ENCODE data around the gene CALR3. TPM values are rescaled to one million over a fixed set of nuclear protein-coding genes. Genes with fewer than 3 reads are reported as not detected.
A peak's percentile ranks its signal among the peaks of the same experiment; 100 is the strongest.

Gene CALR3
- total and polyA plus RNA-seq, 2 of the 13 experiments (the other 11 are each of a cell fraction or from before 2014, with no cell fraction given), result not detected

DNA sequence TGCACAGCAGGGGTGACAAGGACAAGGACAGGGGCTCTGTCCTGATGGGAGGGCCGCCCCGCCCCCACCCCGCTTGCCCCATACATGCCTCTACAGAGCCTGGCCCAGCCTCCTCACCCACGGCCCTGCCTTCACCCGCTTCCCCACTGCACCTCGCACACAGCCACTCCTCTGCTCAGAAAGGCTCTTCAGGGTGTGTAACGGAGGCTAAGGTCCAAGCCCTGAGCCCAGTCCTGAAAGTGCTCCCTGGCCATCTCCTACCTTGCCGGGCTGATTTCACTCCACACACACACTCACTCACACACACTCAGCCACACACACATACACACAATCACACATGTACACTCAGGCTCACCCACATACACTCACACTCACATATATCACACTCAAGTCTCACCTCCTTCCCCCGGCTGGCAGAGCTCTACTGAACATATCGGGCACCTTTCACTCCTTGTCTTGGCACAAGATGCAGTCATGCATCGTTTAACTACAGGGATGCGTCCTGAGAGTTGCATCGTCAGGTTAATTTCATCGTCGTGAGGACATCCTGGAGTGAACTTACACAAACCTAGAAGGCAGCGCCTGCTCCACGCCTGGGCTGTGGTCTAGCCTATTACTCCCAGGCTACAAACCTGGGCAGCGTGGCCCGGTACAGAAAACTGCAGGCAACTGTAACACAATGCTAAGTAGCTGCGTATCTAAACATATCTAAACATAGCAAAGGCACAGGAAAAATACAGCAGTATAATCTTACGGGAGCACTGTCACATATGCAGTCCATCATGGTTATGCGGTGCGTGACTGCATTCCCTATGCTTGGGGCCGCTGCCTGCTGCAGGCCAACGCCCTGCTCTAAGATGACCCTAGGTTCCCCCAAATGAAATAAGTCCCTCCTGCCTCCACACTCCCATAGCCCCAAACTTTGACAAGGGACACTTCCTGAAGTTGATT, 37.3 kb downstream of the CALR3 start (continued):
- no peak for TF ChIP-seq HIC2 (CRISPR knock-in tag; IDR thresholded peaks at IDR 0.05; ENCODE audit: low read depth)

- no TSS peak for BruUV-seq (replicated peaks)
- H3K27me3 ChIP-seq (ENCODE audit: control insufficient read depth in 1 of 2, insufficient read depth in 2 of 2, low read length in 2 of 2), result no peaks in the 10 kb centered on the region
- peak overlapping the region; percentile 50 for H3K27ac ChIP-seq (ENCODE audit: extremely low read length, insufficient read depth, low read length)
- no peak for DNase-seq (ENCODE audit: low spot score)
- peak; percentile 49 for ATAC-seq
- peaks cover 9% of the 10 kb centered on the region; the same call in 1 of the 2 replicates for H4K20me1 ChIP-seq (ENCODE audit: insufficient read depth, low read length)
- H3K9ac ChIP-seq (ENCODE audit: insufficient read depth, low read depth, low read length), result peak overlapping the region; percentile 26
- in situ Hi-C loops (cut with HindIII; ENCODE audit: extremely low pct_ligation_motif_present, low pct_unique_long_range_greater_than_20kb) (no loop called here), intact Hi-C loops (cut with micrococcal nuclease; ENCODE audit: unreplicated experiment) (no loop called here)
- 20% methylated on average over 6 of the region's 8 CpGs for WGBS (ENCODE audit: low lambda C conversion rate)
- H3K4me2 ChIP-seq (ENCODE audit: low read depth, low read length), result peak overlapping the region; percentile 72
- H3K4me3 ChIP-seq (replicated peaks in 1 of 3; ENCODE audit: insufficient read depth in 1 of 3, low read depth in 2 of 3, low read length in 3 of 3), result peak overlapping the region in 2 of 3 experiments; percentile 8 to 61; a peak in 3 of 6 replicates
- TF ChIP-seq ISX (CRISPR knock-in tag; conservative IDR thresholded peaks at IDR 0.05), result no peak
- TF ChIP-seq HOXA9 (CRISPR knock-in tag; IDR thresholded peaks at IDR 0.05; ENCODE audit: borderline replicate concordance), result 0 out of 2 replicates have a peak, but pooled peaks have one; percentile 41
- peak; percentile 38; the same call in 1 of the 2 replicates for TF ChIP-seq NR0B2 (CRISPR knock-in tag; IDR thresholded peaks at IDR 0.05)
- TF ChIP-seq BCL3 (CRISPR knock-in tag; IDR thresholded peaks at IDR 0.05), result 0 out of 2 replicates have a peak, but pooled peaks have one; percentile 2
- TF ChIP-seq ZFX (CRISPR knock-in tag; IDR thresholded peaks at IDR 0.05; ENCODE audit: low read depth), result peak; percentile 15; the same call in 1 of the 2 replicates
- no peak for TF ChIP-seq ZNF788 (CRISPR knock-in tag; IDR thresholded peaks at IDR 0.05; ENCODE audit: borderline replicate concordance)
- TF ChIP-seq STAT5B (CRISPR knock-in tag; IDR thresholded peaks at IDR 0.05), result no peak
- TF ChIP-seq TFAP4 (IDR thresholded peaks at IDR 0.05; ENCODE audit: borderline replicate concordance, low read depth), result no peak
- TF ChIP-seq THAP11 (CRISPR knock-in tag; IDR thresholded peaks at IDR 0.05), result no peak
- TF ChIP-seq, protein P1, sequence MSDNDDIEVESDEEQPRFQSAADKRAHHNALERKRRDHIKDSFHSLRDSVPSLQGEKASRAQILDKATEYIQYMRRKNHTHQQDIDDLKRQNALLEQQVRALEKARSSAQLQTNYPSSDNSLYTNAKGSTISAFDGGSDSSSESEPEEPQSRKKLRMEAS (IDR thresholded peaks at IDR 0.05), result 0 out of 2 replicates have a peak, but pooled peaks have one; percentile 2
- no peak overlapping the region for H2AFZ ChIP-seq (ENCODE audit: low read length)
- peaks cover 61% of the 10 kb centered on the region for H3K4me1 ChIP-seq (ENCODE audit: insufficient read depth, low read length)
- H3K9me3 ChIP-seq (ENCODE audit: low read length), result no peaks in the 10 kb centered on the region
- peaks cover 91% of the 10 kb centered on the region for H3K79me2 ChIP-seq (ENCODE audit: insufficient read depth, low read length)
- peaks cover 1 to 3% of the 10 kb centered on the region in 2 experiments; a peak in 1 of 5 replicates for H3K36me3 ChIP-seq (replicated peaks in 1 of 2; ENCODE audit: control insufficient read depth in 1 of 2, insufficient read depth in 2 of 2, low read length in 2 of 2)
- POLR2A ChIA-PET, result interaction anchor here (1.1 to 1.8 kb wide), 4 partner anchors 11 to 36 kb away, joined by 3 to 5 read pairs (median 4); no protein-coding TSS in a partner anchor
- no peak for FAIRE-seq
- CTCF ChIA-PET (ENCODE audit: low intra/inter-chr PET ratio, low total read pairs), result no interaction called here
Observed at GRCh38 chr19:16457954-16458331, 38.0 kb downstream of the CALR3 start.
